ENCODE data around the gene EHD4.

The EHD4 gene

GRCh38 chr15:41874736-41875135 lies 97.6 kb downstream of the EHD4 start:
- no peak for DNase-seq

- no peak for DNase-seq
Observed at GRCh38 chr15:41873711-41874110, 98.6 kb downstream of the EHD4 start.

DNA sequence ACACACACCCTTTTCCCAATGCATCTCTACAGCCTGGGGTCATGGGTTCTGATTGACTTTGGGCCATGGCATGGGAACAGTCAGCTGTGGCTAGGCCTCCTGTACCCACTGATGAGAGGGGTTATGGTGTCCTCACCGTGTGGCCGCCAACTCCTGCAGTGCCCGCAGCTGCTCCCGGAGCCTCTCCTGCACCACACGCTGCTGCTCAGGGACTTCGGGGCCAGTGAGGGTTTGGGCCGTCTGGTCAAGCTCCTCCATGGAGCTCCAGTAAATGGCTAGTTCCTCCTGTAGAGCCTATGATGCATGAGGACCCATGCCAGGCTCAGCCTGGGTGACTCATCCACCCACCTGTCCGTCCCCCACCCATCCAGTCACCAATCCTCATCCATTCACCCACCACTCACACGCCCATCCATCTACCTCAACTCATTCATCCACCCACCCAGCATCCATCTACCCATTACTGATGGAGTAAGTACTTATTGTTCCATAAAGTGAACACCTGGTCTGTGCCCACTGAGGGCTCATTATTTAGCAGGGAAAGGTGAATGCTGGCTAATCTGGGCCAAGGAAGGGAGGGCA lies 100.1 kb downstream of the EHD4 start:
- no peak for DNase-seq

DNA sequence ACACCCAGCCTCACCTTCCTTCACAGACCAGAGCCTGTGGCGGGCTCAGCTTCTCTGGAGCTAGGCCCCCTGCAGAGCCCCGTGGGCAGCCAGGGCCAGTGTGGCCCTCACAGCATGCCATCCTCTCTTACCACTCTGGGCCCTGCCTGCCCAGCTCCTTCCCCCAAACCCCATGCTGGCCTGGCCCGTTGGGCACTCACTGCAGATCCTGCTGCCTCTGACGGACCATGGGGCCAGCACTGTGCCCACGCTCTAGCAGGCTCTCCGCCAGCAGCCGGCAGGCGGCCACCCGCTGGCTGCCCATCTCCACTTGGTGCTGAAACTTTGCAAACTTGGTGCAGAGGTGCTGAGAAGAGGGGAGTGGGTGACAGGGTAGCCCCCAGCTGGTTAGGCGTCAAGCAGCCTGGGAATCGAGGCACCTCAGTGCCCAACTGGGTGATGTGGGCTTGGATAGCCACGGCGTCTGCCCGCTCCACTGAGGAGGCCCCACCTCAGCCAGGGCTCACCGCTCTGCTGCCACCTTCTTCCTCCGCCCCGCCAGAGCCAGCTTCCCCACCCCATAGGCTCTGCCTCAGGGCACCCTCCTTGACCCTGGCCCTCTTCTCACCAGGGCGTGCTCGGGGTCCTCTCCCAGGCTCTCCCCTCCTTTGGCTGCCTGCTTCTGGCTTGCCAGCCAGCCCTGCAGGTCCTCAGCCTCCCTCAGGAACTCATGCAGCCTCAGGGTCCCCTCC lies 101.0 kb downstream of the EHD4 start:
- DNase-seq = no peak

GRCh38 chr15:41870689-41871081 lies 101.7 kb downstream of the EHD4 start:
- DNase-seq = peak; percentile 44

GRCh38 chr15:41869770-41870688 lies 102.3 kb downstream of the EHD4 start:
- DNase-seq = no peak

DNA sequence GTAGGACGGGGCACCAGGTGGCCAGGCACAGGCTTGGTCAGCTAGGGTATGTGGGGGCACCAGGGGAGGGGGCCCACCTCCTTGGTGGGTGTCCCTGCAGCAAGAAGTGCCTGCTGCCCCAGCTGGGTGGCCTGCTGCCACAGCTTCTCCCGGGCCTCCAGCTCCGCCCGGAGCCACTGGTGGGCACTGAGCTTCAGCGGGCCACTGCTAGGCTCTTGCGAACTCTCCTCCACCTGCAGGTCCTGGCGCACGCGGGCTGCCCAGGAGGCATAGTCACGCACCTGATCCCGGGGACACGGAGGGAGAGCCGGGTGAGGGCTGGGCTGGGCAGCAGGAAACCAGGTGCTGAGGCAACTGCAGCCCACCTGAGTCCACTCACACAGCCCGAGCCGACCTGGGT lies 104.0 kb downstream of the EHD4 start:
- no peak for DNase-seq

DNA sequence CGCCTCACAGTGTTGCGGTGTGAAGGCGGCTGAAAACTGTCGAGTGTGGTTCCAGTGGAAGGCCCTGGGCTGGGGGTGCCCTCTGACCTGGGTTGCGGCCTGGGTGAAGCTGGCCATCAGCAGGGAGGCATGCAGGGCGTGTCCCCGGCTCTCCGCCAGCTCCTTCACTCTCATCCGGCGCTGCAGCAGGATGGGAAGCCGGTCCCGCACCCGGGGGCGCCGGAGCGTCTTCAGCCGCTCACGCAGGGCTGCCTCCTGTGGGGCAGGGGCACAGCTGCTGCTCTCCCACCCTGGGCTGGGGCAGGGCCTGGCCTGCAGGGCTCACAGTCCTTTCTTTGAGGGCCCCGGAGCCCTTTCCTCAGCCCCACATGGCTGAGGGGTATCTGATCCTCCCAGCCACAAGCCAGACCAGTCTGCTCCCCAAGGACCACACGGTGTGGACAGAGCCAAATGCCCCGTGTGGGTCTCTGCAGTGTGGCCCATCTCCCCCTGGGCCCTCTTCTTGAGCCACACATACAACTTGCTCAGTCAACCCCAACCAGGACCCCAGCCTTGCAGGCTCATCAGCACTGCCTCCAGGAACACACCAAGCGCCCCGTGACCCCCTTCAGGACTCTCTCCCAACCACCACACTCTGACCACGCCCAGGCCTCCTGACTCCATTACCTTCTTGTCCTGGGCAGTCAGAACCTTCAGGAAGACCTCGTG lies 105.3 kb downstream of the EHD4 start:
- no peak for DNase-seq

DNA sequence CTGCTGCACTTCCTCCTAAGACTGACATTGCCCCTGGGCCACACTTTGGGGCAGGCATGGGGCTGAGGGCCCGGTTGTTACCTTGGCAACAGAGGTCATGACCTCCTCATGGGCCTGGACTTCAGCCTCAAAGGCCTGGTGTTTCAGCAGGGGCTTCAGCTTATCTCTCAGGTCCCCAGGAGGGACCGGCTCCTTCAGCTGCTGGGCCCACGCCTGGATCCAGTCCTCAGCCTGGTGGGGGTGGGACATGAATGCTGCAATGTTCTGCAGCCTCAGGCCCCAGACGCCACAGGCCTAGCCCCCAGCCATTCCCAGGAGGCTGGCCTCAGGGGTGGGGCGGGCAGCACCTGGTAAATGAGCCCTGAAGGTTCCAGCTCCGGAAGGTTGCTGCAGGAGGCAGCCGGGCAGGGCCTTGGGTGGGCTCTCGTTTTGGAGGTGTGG lies 106.1 kb downstream of the EHD4 start:
- no peak for DNase-seq

DNA sequence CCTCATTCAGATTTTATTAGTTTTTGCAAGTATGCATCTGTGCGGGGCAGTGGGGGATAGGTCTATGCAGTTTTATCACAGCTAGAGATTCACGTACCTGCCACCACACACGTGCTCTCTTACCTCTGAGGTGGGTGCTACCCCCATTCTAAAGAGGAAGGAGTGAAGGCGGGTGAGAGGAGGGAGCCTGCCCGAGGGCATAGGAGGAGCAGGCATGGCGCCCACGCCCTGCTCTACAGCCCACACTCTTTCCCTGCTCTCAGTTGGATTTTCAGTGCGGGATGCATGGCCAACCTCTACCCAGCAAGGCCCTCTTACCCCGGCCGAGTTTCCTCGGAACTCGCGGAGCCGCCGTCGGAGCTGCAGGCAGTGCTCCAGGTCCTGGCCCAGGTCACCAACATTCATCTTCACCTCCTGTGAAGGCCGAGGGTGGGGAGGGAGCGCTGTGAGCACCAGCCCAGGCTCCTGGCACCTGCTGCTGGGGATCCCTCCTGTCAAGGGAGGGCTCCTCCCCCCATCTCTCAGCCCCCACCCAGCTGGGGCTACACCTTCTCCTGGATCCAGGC lies 106.8 kb downstream of the EHD4 start:
- DNase-seq = no peak

DNA sequence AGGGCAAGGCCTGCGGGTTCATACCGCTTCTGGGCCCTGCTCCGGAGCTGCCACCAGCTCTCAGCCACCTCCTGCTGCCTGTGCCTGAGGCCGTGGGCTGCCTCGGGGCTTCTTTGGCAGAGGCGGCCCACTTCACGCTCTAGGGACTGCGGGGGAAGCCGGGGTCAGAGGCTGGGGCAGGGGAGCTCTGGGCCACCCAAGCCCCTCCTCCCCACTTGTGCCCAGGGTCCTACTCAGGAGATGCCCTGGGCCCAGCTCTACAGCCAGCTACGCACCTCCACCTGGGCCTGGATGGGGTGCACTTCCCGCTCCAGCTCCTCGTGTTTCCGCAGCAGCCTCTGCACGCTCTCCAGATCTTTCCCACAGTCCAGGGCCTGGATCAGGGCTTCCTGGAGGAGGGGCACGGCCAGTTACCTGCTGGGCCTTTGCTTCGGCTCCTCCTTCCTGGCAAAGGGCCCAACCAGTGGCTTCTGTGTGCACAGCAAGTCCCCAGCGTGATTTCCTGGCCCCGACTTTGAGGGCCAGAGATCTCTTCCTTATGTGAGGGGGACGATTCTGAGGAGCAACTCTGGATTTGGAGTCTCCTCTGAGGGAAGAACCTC lies 109.7 kb downstream of the EHD4 start:
- DNase-seq = no peak

GRCh38 chr15:41861736-41862356 lies 110.5 kb downstream of the EHD4 start:
- DNase-seq = no peak

- no peak for DNase-seq
Observed at GRCh38 chr15:41860049-41860828, 112.1 kb downstream of the EHD4 start.

DNA sequence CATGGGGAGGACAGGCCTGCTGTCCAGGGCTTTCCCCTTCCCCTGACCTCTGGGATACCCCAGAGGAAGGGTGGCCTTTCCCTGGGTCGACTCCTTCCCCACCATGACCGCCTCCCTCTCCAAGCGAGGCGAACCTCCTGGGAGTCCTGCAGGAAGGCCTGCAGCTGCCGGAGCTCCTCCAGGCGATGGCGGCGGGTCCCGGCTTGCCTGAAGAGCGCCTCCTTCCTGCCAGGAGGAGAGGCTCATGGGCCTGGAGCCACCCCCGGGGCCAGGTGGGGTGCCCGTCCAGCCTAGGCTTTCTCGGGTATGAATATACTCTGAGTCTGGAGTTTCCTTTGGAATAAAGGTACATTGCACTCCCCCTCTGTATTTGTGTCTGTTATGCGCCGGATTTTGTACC lies 113.6 kb downstream of the EHD4 start:
- no peak for DNase-seq

DNA sequence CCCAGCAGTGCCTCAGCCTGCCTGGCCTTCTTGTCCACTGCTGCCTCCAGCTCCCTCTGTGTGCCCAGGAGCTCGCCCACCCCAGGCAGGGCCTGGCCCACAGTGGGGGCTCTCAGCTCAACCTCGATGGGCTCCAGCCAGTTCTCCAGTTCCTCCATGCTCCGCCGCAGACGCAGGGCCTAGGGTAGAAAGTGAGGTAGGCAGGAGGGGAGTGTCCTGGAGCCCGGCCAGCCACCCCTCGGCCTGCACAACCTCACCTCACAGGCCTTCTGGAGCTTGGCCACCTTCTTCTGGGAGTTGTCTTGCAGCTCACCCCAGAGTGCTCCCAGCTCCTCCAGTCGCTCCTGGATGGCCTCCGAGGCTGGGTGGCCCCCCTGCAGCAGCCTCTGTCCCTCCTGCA lies 115.0 kb downstream of the EHD4 start:
- no peak for DNase-seq

- no peak for DNase-seq
Observed at GRCh38 chr15:41856716-41857115, 115.6 kb downstream of the EHD4 start.

DNA sequence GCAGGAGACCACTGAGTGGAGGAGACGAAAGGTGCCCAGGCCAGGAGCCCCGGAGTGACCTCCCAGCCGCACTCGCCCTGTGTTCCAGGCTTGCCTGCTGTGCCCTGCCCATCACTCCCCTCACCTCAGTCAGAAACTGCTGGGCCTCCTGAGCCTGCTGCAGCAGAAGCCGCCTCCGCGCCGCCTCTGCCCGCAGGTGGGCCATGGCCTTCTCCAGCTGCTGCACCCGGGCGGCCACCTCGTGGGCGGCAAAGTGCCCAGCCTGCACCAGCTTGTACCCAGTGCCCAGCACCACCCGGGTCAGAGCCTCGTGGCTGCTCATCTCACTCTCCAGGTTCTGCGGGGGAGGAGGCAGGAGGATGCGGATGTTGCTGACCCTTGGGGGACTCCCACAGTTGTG lies 116.1 kb downstream of the EHD4 start:
- DNase-seq = no peak

- no peak for DNase-seq
Observed at GRCh38 chr15:41855261-41855961, 116.9 kb downstream of the EHD4 start.

- DNase-seq = no peak
Observed at GRCh38 chr15:41854443-41854842, 117.9 kb downstream of the EHD4 start.

DNA sequence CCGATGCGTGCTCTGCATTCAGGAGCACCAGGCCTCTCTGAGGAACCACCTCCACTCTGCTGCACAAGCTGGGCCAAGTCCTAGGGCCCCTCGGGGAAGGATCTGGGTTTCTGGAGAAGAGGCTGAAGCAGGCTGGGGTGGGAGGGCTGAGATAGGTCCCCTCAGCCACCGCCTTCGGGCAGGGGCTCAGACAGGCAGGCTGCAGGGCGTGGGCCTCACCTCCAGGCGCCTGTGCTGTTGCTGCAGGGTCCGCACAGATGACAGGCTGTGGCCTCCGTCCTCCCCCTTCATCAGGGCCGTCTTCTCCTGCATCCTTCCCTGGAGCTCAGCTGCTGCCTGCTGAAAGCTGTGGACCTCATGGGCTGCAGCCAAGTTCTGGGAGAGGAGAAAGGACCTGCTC lies 118.5 kb downstream of the EHD4 start:
- DNase-seq = no peak
